HEK293 (cell line): ENCODE results near the gene KCNK15.
A peak's percentile ranks its signal among the peaks of the same experiment; 100 is the strongest.

Experiments used
- BCL11A ChIP-seq: fragments of 450-650 bp; formaldehyde crosslinking; IDR thresholded peaks from 2 replicates; pipeline ENCODE4 v1.5.1; 2016; ENCODE audit warnings: low read depth, missing biosample characterization, missing genetic modification characterization
- GFI1B ChIP-seq: fragments of 450-650 bp; formaldehyde crosslinking; IDR thresholded peaks from 2 replicates; pipeline ENCODE4 v1.5.1; 2016; ENCODE audit warnings: missing biosample characterization, missing genetic modification characterization
- HOXC10 ChIP-seq: sonication (generic); formaldehyde crosslinking; IDR thresholded peaks from 2 replicates; pipeline ENCODE4 v1.8.1; 2023; ENCODE audit warnings: mild to moderate bottlenecking, missing genetic modification reagents
- IKZF3 ChIP-seq: fragments of 450-650 bp; IDR thresholded peaks from 2 replicates; pipeline ENCODE4 v1.5.0; 2018; ENCODE audit warnings: missing biosample characterization, mild to moderate bottlenecking, missing genetic modification characterization, moderate library complexity
- INSM2 ChIP-seq: fragments of 450-650 bp; formaldehyde crosslinking; IDR thresholded peaks from 2 replicates; pipeline ENCODE4 v1.5.1; 2016; ENCODE audit warnings: missing biosample characterization, missing genetic modification characterization
- KLF1 ChIP-seq: fragments of 450-650 bp; formaldehyde crosslinking; IDR thresholded peaks from 2 replicates; pipeline ENCODE4 v1.5.1; 2016; ENCODE audit warnings: missing biosample characterization, missing genetic modification characterization
- MYNN ChIP-seq: fragments of 450-650 bp; formaldehyde crosslinking; IDR thresholded peaks from 2 replicates; pipeline ENCODE4 v1.5.1; 2016; ENCODE audit warnings: missing biosample characterization, missing genetic modification characterization, borderline replicate concordance
- OVOL3 ChIP-seq: fragments of 450-650 bp; formaldehyde crosslinking; IDR thresholded peaks from 2 replicates; pipeline ENCODE4 v1.5.1; 2016; ENCODE audit warnings: missing biosample characterization, missing genetic modification characterization
- PBX3 ChIP-seq: sonication (generic); formaldehyde crosslinking; IDR thresholded peaks from 2 replicates; pipeline ENCODE4 v1.8.1; 2022; ENCODE audit warnings: mild to moderate bottlenecking, moderate library complexity, missing genetic modification reagents
- TRIM28 ChIP-seq: IDR thresholded peaks from 2 replicates; pipeline ENCODE4 v1.6.1; 2011; ENCODE audit warnings: low read length, control low read depth, borderline replicate concordance
- YY2 ChIP-seq: fragments of 450-650 bp; formaldehyde crosslinking; IDR thresholded peaks from 2 replicates; pipeline ENCODE4 v1.5.1; 2016; ENCODE audit warnings: missing biosample characterization, missing genetic modification characterization
- ZFP3 ChIP-seq: fragments of 450-650 bp; formaldehyde crosslinking; IDR thresholded peaks from 2 replicates; pipeline ENCODE4 v1.5.1; 2016; ENCODE audit warnings: low read depth, missing biosample characterization, missing genetic modification characterization
- ZNF114 ChIP-seq: fragments of 450-650 bp; formaldehyde crosslinking; IDR thresholded peaks from 2 replicates; pipeline ENCODE4 v1.5.0; 2017; ENCODE audit warnings: missing biosample characterization, missing genetic modification characterization
- ZNF2 ChIP-seq: fragments of 450-650 bp; formaldehyde crosslinking; IDR thresholded peaks from 2 replicates; pipeline ENCODE4 v1.5.1; 2016; ENCODE audit warnings: missing biosample characterization, missing genetic modification characterization
- ZNF280C ChIP-seq: fragments of 450-650 bp; formaldehyde crosslinking; IDR thresholded peaks from 2 replicates; pipeline ENCODE4 v1.5.1; 2016; ENCODE audit warnings: missing biosample characterization, missing genetic modification characterization
- ZNF280D ChIP-seq: fragments of 450-650 bp; formaldehyde crosslinking; IDR thresholded peaks from 2 replicates; pipeline ENCODE4 v1.5.1; 2016; ENCODE audit warnings: missing biosample characterization, missing genetic modification characterization
- ZNF335 ChIP-seq: fragments of 450-650 bp; formaldehyde crosslinking; conservative IDR thresholded peaks from 2 replicates; pipeline ENCODE4 v1.5.1; 2016; ENCODE audit warnings: missing biosample characterization, missing genetic modification characterization
- ZNF426 ChIP-seq: fragments of 450-650 bp; formaldehyde crosslinking; IDR thresholded peaks from 2 replicates; pipeline ENCODE4 v1.5.1; 2017; ENCODE audit warnings: missing biosample characterization, missing genetic modification characterization, mild to moderate bottlenecking, inconsistent platforms, moderate library complexity
- ZNF433 ChIP-seq: fragments of 450-650 bp; formaldehyde crosslinking; IDR thresholded peaks from 2 replicates; pipeline ENCODE4 v1.5.1; 2016; ENCODE audit warnings: missing biosample characterization, missing genetic modification characterization, low read depth
- ZNF488 ChIP-seq: fragments of 450-650 bp; formaldehyde crosslinking; IDR thresholded peaks from 2 replicates; pipeline ENCODE4 v1.5.1; 2016; ENCODE audit warnings: missing biosample characterization, missing genetic modification characterization
- ZNF521 ChIP-seq: fragments of 450-650 bp; formaldehyde crosslinking; IDR thresholded peaks from 2 replicates; pipeline ENCODE4 v1.5.1; 2017; ENCODE audit warnings: missing biosample characterization, mild to moderate bottlenecking, missing genetic modification characterization
- ZNF529 ChIP-seq: fragments of 450-650 bp; formaldehyde crosslinking; IDR thresholded peaks from 2 replicates; pipeline ENCODE4 v1.5.1; 2017; ENCODE audit warnings: missing genetic modification characterization, missing biosample characterization; ENCODE audit not compliant: insufficient replicate concordance
- ZNF561 ChIP-seq: fragments of 450-650 bp; IDR thresholded peaks from 2 replicates; pipeline ENCODE4 v1.5.1; 2018; ENCODE audit warnings: missing biosample characterization, missing genetic modification characterization, borderline replicate concordance
- ZNF623 ChIP-seq: fragments of 450-650 bp; formaldehyde crosslinking; IDR thresholded peaks from 2 replicates; pipeline ENCODE4 v1.5.1; 2016; ENCODE audit warnings: missing biosample characterization, missing genetic modification characterization
- ZNF629 ChIP-seq: fragments of 450-650 bp; formaldehyde crosslinking; IDR thresholded peaks from 2 replicates; pipeline ENCODE4 v1.5.1; 2017; ENCODE audit warnings: missing biosample characterization, missing genetic modification characterization
- ZNF677 ChIP-seq: fragments of 450-650 bp; IDR thresholded peaks from 2 replicates; pipeline ENCODE4 v1.5.0; 2018; ENCODE audit warnings: missing biosample characterization, mild to moderate bottlenecking, missing genetic modification characterization, moderate library complexity
- TF ChIP-seq, protein P1 (sequence below): fragments of 450-650 bp; formaldehyde crosslinking; IDR thresholded peaks from 2 replicates; pipeline ENCODE4; 2016; ENCODE audit warnings: missing biosample characterization, missing genetic modification characterization
- TF ChIP-seq, protein P2 (sequence below): fragments of 450-650 bp; formaldehyde crosslinking; IDR thresholded peaks from 2 replicates; pipeline ENCODE4 v1.5.1; 2017; ENCODE audit warnings: missing biosample characterization, missing genetic modification characterization

KCNK15 gene

DNA sequence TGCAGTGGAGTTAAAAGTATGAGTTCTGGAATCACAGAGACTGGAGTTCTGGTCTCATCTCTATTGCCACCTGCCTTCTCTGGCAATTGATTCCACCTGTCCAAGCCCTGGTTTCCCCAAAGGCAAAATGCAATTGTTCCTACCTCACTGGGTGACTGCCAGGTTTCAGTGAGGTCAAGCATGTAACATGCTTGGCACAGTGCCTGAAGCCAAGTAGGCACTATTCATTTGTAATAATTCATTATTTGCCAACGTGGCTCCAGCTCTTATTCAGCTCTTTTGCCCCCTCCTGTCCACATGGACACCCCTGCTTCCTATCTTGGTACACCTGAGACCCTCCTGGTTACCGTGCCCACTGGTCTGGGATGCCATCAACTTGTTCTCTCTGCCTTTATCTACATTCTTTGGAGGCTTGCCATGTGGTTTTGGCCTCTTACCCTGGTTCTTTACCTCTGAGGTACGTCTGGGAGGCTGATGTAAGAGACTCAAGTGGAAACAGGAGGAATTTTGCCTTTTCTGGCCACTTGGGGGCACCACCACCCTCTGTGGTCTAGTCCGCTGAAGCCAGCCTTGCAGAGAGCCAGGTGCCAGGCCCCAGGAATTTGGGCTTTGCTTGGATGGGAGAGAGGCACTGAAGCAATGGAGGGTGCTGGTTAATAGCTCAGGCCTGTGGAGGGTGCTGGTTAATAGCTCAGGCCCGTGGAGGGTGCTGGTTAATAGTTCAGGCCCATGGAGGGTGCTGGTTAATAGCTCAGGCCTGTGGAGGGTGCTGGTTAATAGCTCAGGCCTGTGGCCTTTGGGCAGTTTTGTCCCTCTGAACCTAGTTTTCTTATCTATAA, 1.7 kb downstream of the KCNK15 start (continued):
- TF ChIP-seq ZNF623 (no peak), GFI1B (no peak), ZNF521 (tag by site-specific recombination) (no peak), KLF1 (no peak), ZNF433 (tag by site-specific recombination) (no peak), INSM2 (tag by site-specific recombination) (no peak), ZNF114 (no peak), ZNF280D (tag by site-specific recombination) (no peak), ZNF529 (tag by site-specific recombination) (no peak), BCL11A (tag by site-specific recombination) (no peak), TRIM28 (no peak), ZNF488 (tag by site-specific recombination) (no peak), ZNF629 (tag by site-specific recombination) (peak; percentile 69), IKZF3 (tag by site-specific recombination) (peak; percentile 46), ZNF280C (no peak), ZNF2 (tag by site-specific recombination) (no peak), ZNF677 (tag by site-specific recombination) (no peak), PBX3 (no peak), OVOL3 (tag by site-specific recombination) (no peak), HOXC10 (CRISPR knock-in tag) (no peak), ZNF561 (tag by site-specific recombination) (no peak), MYNN (tag by site-specific recombination) (no peak), ZNF335 (tag by site-specific recombination) (peak; percentile 26; the same call in 1 of the 2 replicates), ZFP3 (tag by site-specific recombination) (no peak), YY2 (tag by site-specific recombination) (no peak), ZNF426 (no peak)
- TF ChIP-seq, protein P1, sequence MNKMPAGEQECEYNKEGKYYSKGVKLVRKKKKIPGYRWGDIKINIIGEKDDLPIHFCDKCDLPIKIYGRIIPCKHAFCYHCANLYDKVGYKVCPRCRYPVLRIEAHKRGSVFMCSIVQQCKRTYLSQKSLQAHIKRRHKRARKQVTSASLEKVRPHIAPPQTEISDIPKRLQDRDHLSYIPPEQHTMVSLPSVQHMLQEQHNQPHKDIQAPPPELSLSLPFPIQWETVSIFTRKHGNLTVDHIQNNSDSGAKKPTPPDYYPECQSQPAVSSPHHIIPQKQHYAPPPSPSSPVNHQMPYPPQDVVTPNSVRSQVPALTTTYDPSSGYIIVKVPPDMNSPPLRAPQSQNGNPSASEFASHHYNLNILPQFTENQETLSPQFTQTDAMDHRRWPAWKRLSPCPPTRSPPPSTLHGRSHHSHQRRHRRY (tag by site-specific recombination): no peak
- TF ChIP-seq, protein P2, sequence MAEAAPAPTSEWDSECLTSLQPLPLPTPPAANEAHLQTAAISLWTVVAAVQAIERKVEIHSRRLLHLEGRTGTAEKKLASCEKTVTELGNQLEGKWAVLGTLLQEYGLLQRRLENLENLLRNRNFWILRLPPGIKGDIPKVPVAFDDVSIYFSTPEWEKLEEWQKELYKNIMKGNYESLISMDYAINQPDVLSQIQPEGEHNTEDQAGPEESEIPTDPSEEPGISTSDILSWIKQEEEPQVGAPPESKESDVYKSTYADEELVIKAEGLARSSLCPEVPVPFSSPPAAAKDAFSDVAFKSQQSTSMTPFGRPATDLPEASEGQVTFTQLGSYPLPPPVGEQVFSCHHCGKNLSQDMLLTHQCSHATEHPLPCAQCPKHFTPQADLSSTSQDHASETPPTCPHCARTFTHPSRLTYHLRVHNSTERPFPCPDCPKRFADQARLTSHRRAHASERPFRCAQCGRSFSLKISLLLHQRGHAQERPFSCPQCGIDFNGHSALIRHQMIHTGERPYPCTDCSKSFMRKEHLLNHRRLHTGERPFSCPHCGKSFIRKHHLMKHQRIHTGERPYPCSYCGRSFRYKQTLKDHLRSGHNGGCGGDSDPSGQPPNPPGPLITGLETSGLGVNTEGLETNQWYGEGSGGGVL (tag by site-specific recombination): no peak
